IMR-90 (cell line): ENCODE measurements around the gene FDX1.

Source experiments
- BHLHE40 ChIP-seq: fragments of 150-350 bp; IDR thresholded peaks from 2 replicates; pipeline ENCODE4 v1.6.1; 2016; ENCODE audit warnings: mild to moderate bottlenecking, low read depth, low read length
- CHD1 ChIP-seq: IDR thresholded peaks from 2 replicates; pipeline ENCODE4 v1.6.1; 2012; ENCODE audit warnings: low read depth, low read length, improper control_type of control experiment
- CTCF ChIP-seq: conservative IDR thresholded peaks from 2 replicates; pipeline ENCODE4 v1.5.1; 2012; ENCODE audit warnings: mild to moderate bottlenecking, low read depth, low read length, improper control_type of control experiment
- MAFK ChIP-seq: IDR thresholded peaks from 2 replicates; pipeline ENCODE4 v1.6.1; 2012; ENCODE audit warnings: low read depth, low read length, improper control_type of control experiment
- MAZ ChIP-seq: IDR thresholded peaks from 2 replicates; pipeline ENCODE4 v1.6.1; 2012; ENCODE audit warnings: low read depth, mild to moderate bottlenecking, low read length, improper control_type of control experiment, moderate library complexity, borderline replicate concordance
- POLR2A ChIP-seq: IDR thresholded peaks from 2 replicates; pipeline ENCODE4 v1.6.1; 2012; ENCODE audit warnings: mild to moderate bottlenecking, low read depth, low read length
- RAD21 ChIP-seq: IDR thresholded peaks from 2 replicates; pipeline ENCODE4 v1.6.1; 2012; ENCODE audit warnings: low read length, improper control_type of control experiment
- SMC3 ChIP-seq: fragments of 150-350 bp; IDR thresholded peaks from 2 replicates; pipeline ENCODE4 v1.6.1; 2016; ENCODE audit warnings: low read depth, mild to moderate bottlenecking, antibody characterized with exemption, low read length, moderate library complexity
- TF ChIP-seq, protein P1 (sequence below): fragments of 150-350 bp; IDR thresholded peaks from 2 replicates; pipeline ENCODE4 v1.6.1; 2017; ENCODE audit warnings: mild to moderate bottlenecking, antibody characterized with exemption, low read length, low read depth

- TF ChIP-seq CTCF (no peak), RAD21 (no peak), MAFK (no peak), CHD1 (no peak), POLR2A (no peak), SMC3 (no peak), BHLHE40 (no peak), MAZ (no peak)
- TF ChIP-seq, protein P1, sequence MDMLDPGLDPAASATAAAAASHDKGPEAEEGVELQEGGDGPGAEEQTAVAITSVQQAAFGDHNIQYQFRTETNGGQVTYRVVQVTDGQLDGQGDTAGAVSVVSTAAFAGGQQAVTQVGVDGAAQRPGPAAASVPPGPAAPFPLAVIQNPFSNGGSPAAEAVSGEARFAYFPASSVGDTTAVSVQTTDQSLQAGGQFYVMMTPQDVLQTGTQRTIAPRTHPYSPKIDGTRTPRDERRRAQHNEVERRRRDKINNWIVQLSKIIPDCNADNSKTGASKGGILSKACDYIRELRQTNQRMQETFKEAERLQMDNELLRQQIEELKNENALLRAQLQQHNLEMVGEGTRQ, result no peak
Measured at GRCh38 chr11:110513259-110513801, 83.6 kb downstream of the FDX1 start.
